SK-N-SH treated with all-trans-retinoic acid at 6 μM for 48 hours (cell line): ENCODE data around the gene ZNF860.
"Not testable (repeated sequence)": the region's sequence is repeated elsewhere in the genome, so short reads cannot be mapped to it uniquely, and the experiment has no call there.

Experiments
- ATAC-seq: fragments of 200-7000 bp; cut with Tn5 transposase; 3 replicates; pipeline ENCODE4 v1.9.1; 2020; ENCODE audit warnings: mild to moderate bottlenecking, moderate library complexity
- ARNTL ChIP-seq: fragments of 450-650 bp; formaldehyde crosslinking; IDR thresholded peaks from 2 replicates; pipeline ENCODE4 v1.5.0; 2020; ENCODE audit warnings: low read depth, mild to moderate bottlenecking, moderate library complexity, borderline replicate concordance
- BACH2 ChIP-seq: fragments of 250-450 bp; sonication (Bioruptor Pico); IDR thresholded peaks from 2 replicates; pipeline ENCODE4 v1.9.0; 2021; ENCODE audit warnings: mild to moderate bottlenecking, borderline replicate concordance
- CREB5 ChIP-seq: fragments of 250-450 bp; sonication (Bioruptor Pico); IDR thresholded peaks from 2 replicates; pipeline ENCODE4 v1.5.1; 2020; ENCODE audit warnings: low read depth, mild to moderate bottlenecking, moderate library complexity
- CSDC2 ChIP-seq: fragments of 250-450 bp; sonication (Bioruptor Pico); IDR thresholded peaks from 2 replicates; pipeline ENCODE4 v1.5.0; 2020; ENCODE audit warnings: mild to moderate bottlenecking, moderate library complexity
- ESRRG ChIP-seq: fragments of 250-450 bp; sonication (Bioruptor Pico); IDR thresholded peaks from 2 replicates; pipeline ENCODE4 v1.6.1; 2021; ENCODE audit warnings: mild to moderate bottlenecking
- GLIS3 ChIP-seq: fragments of 250-450 bp; sonication (Bioruptor Pico); IDR thresholded peaks from 2 replicates; pipeline ENCODE4 v1.5.0; 2020; ENCODE audit warnings: mild to moderate bottlenecking, moderate library complexity
- ISL1 ChIP-seq: fragments of 250-450 bp; sonication (Bioruptor Pico); IDR thresholded peaks from 2 replicates; pipeline ENCODE4 v2.1.2; 2022; ENCODE audit warnings: mild to moderate bottlenecking, moderate library complexity
- OSR1 ChIP-seq: fragments of 250-450 bp; sonication (Bioruptor Pico); IDR thresholded peaks from 2 replicates; pipeline ENCODE4 v1.8.0; 2022; ENCODE audit warnings: moderate library complexity, mild to moderate bottlenecking, inconsistent platforms
- PATZ1 ChIP-seq: fragments of 250-450 bp; sonication (Bioruptor Pico); IDR thresholded peaks from 2 replicates; pipeline ENCODE4 v1.8.0; 2020; ENCODE audit warnings: mild to moderate bottlenecking, moderate library complexity, borderline replicate concordance
- PPARA ChIP-seq: fragments of 250-450 bp; sonication (Bioruptor Pico); IDR thresholded peaks from 2 replicates; pipeline ENCODE4 v1.5.0; 2020; ENCODE audit warnings: mild to moderate bottlenecking, borderline replicate concordance
- RARB ChIP-seq: fragments of 250-450 bp; sonication (Bioruptor Pico); IDR thresholded peaks from 2 replicates; pipeline ENCODE4 v1.8.0; 2021; ENCODE audit warnings: mild to moderate bottlenecking, moderate library complexity
- SNAI2 ChIP-seq: fragments of 250-450 bp; sonication (Bioruptor Pico); IDR thresholded peaks from 2 replicates; pipeline ENCODE4 v1.5.0; 2020; ENCODE audit warnings: mild to moderate bottlenecking, moderate library complexity
- TCF4 ChIP-seq: fragments of 250-450 bp; sonication (Bioruptor Pico); IDR thresholded peaks from 2 replicates; pipeline ENCODE4 v1.8.0; 2021; ENCODE audit warnings: mild to moderate bottlenecking, moderate library complexity, borderline replicate concordance
- TOX ChIP-seq: fragments of 250-450 bp; sonication (Bioruptor Pico); IDR thresholded peaks from 2 replicates; pipeline ENCODE4 v1.8.0; 2021; ENCODE audit warnings: mild to moderate bottlenecking, moderate library complexity, borderline replicate concordance
- ZC3H10 ChIP-seq: fragments of 250-450 bp; sonication (Bioruptor Pico); IDR thresholded peaks from 2 replicates; pipeline ENCODE4 v1.5.1; 2021; ENCODE audit warnings: mild to moderate bottlenecking, moderate library complexity
- ZFP3 ChIP-seq: fragments of 250-450 bp; sonication (Bioruptor Pico); IDR thresholded peaks from 2 replicates; pipeline ENCODE4 v1.5.0; 2020; ENCODE audit warnings: mild to moderate bottlenecking, moderate library complexity
- ZFP30 ChIP-seq: fragments of 450-650 bp; formaldehyde crosslinking; IDR thresholded peaks from 2 replicates; pipeline ENCODE4 v1.5.0; 2022; ENCODE audit warnings: mild to moderate bottlenecking, moderate library complexity
- ZNF565 ChIP-seq: fragments of 450-650 bp; formaldehyde crosslinking; conservative IDR thresholded peaks from 2 replicates; pipeline ENCODE4 v1.5.0; 2020; ENCODE audit warnings: low read depth, mild to moderate bottlenecking, moderate library complexity
- ZNF70 ChIP-seq: fragments of 450-650 bp; formaldehyde crosslinking; IDR thresholded peaks from 2 replicates; pipeline ENCODE4 v1.5.0; 2020; ENCODE audit warnings: mild to moderate bottlenecking, moderate library complexity
- ZNF8 ChIP-seq: fragments of 450-650 bp; formaldehyde crosslinking; IDR thresholded peaks from 2 replicates; pipeline ENCODE4 v1.5.0; 2020; ENCODE audit warnings: mild to moderate bottlenecking, moderate library complexity
- TF ChIP-seq, protein P1 (sequence below): fragments of 250-450 bp; sonication (Bioruptor Pico); IDR thresholded peaks from 2 replicates; pipeline ENCODE4 v1.5.1; 2021; ENCODE audit warnings: mild to moderate bottlenecking, moderate library complexity
- TF ChIP-seq, protein P2 (sequence below): fragments of 250-450 bp; sonication (Bioruptor Pico); IDR thresholded peaks from 2 replicates; pipeline ENCODE4 v1.5.0; 2020; ENCODE audit warnings: mild to moderate bottlenecking, moderate library complexity
- TF ChIP-seq, protein P3 (sequence below): fragments of 250-450 bp; sonication (Bioruptor Pico); IDR thresholded peaks from 2 replicates; pipeline ENCODE4 v1.8.0; 2021; ENCODE audit warnings: low read depth, mild to moderate bottlenecking, moderate library complexity, borderline replicate concordance

The ZNF860 gene

DNA sequence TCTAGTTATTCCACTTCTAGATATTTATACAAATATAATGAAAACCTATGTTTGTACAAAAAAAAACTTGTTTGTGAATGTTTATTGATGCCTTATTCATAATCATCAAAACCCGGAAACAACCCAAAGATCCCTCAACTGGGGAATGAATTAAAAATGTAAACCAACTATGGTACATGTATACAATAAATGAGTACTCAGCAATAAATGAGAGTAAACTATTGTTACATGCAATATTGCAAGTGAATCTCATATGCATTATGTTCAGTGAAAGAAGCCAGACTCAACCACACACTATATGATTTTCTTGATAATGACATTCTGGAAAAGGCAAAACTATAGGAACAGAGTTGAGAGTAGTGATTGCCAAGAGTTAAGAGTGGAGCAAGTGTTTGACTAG is 12.3 kb downstream of the ZNF860 start (continued):
- TF ChIP-seq CSDC2 (CRISPR knock-in tag) (no peak), ARNTL (CRISPR knock-in tag) (no peak), PATZ1 (no peak), ZFP30 (CRISPR knock-in tag) (no peak), ZC3H10 (CRISPR knock-in tag) (no peak), ZNF565 (CRISPR knock-in tag) (no peak)
- TF ChIP-seq, all 23 proteins: peak for 0

DNA sequence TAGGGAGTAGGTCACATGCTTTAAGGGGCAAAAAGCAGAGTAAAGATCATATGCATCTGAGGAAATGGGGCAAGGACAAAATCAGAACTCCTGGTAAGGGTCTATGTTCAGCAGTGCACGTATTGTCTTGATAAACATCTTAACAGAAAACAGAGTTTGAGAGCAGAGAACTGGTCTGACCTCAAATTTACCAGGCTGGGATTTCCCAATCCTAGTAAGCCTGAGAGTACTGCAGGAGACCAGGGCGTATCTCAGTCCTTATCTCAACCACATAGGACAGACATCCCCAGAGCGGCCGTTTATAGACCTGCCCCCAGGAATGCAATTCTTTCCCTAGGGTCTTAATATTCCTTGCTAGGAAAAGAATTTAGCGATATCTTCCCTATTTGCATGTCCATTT is 13.5 kb downstream of the ZNF860 start:
- not testable (repeated sequence) for ATAC-seq

DNA sequence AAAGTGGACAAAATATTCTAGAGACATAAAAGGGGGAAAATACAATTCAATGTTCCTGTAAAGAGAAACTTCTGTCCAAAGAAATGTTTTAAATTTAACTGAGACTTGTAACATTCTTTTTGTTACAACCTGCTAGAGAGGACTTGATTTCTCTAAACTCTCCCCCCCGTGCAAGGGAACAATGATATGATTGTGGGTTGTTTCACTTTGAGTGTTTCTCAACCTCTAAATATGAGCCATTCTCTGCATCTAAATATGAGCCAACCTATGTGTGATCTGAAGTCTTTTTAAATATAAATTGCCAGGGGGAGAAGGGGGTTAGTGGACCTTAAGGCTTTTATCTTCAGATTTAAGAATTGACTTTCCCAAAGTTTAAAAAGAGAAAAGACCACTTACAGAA is 14.6 kb downstream of the ZNF860 start:
- no peak for ATAC-seq
- TF ChIP-seq ZNF565 (CRISPR knock-in tag) (no peak), RARB (no peak), SNAI2 (no peak), GLIS3 (CRISPR knock-in tag) (no peak), ARNTL (CRISPR knock-in tag) (no peak), ZFP3 (CRISPR knock-in tag) (no peak), TCF4 (CRISPR knock-in tag) (no peak), TOX (CRISPR knock-in tag) (no peak), BACH2 (CRISPR knock-in tag) (no peak), ZNF8 (CRISPR knock-in tag) (no peak), CREB5 (CRISPR knock-in tag) (no peak)
- TF ChIP-seq, protein P1, sequence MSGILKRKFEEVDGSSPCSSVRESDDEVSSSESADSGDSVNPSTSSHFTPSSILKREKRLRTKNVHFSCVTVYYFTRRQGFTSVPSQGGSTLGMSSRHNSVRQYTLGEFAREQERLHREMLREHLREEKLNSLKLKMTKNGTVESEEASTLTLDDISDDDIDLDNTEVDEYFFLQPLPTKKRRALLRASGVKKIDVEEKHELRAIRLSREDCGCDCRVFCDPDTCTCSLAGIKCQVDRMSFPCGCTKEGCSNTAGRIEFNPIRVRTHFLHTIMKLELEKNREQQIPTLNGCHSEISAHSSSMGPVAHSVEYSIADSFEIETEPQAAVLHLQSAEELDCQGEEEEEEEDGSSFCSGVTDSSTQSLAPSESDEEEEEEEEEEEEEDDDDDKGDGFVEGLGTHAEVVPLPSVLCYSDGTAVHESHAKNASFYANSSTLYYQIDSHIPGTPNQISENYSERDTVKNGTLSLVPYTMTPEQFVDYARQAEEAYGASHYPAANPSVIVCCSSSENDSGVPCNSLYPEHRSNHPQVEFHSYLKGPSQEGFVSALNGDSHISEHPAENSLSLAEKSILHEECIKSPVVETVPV (CRISPR knock-in tag) = no peak

DNA sequence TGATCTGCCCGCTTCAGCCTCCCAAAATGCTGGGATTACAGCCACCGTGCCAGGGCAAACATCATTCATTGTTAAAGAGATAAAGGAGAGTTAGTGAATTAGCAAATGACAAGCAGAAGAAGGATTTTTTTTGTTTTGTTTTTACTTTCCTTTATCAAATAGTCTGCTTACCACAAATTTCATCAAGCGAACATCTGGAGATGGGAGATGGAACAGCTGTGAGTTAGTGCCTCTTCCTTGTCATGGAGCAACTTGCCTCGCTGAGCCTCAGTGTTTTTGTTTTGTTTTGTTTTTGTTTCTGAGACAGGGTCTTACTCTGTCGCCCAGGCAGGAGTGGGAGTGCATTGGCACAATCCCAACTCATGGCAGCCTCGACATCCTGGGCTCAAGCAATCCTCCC is 15.9 kb downstream of the ZNF860 start:
- no peak for ATAC-seq
- no peak for TF ChIP-seq PATZ1
- no peak for TF ChIP-seq ZNF70 (CRISPR knock-in tag)
- TF ChIP-seq ARNTL (CRISPR knock-in tag) = no peak
- no peak for TF ChIP-seq ZFP3 (CRISPR knock-in tag)
- TF ChIP-seq PPARA (CRISPR knock-in tag) = no peak
- no peak for TF ChIP-seq ESRRG (CRISPR knock-in tag)
- no peak for TF ChIP-seq RARB
- no peak for TF ChIP-seq BACH2 (CRISPR knock-in tag)
- no peak for TF ChIP-seq ZNF8 (CRISPR knock-in tag)
- TF ChIP-seq ISL1 (CRISPR knock-in tag) = no peak
- no peak for TF ChIP-seq OSR1 (CRISPR knock-in tag)
- no peak for TF ChIP-seq CREB5 (CRISPR knock-in tag)
- TF ChIP-seq ZFP30 (CRISPR knock-in tag) = no peak
- TF ChIP-seq, protein P2, sequence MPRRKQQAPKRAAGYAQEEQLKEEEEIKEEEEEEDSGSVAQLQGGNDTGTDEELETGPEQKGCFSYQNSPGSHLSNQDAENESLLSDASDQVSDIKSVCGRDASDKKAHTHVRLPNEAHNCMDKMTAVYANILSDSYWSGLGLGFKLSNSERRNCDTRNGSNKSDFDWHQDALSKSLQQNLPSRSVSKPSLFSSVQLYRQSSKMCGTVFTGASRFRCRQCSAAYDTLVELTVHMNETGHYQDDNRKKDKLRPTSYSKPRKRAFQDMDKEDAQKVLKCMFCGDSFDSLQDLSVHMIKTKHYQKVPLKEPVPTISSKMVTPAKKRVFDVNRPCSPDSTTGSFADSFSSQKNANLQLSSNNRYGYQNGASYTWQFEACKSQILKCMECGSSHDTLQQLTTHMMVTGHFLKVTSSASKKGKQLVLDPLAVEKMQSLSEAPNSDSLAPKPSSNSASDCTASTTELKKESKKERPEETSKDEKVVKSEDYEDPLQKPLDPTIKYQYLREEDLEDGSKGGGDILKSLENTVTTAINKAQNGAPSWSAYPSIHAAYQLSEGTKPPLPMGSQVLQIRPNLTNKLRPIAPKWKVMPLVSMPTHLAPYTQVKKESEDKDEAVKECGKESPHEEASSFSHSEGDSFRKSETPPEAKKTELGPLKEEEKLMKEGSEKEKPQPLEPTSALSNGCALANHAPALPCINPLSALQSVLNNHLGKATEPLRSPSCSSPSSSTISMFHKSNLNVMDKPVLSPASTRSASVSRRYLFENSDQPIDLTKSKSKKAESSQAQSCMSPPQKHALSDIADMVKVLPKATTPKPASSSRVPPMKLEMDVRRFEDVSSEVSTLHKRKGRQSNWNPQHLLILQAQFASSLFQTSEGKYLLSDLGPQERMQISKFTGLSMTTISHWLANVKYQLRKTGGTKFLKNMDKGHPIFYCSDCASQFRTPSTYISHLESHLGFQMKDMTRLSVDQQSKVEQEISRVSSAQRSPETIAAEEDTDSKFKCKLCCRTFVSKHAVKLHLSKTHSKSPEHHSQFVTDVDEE (CRISPR knock-in tag) = no peak
- no peak for TF ChIP-seq ZNF565 (CRISPR knock-in tag)
- no peak for TF ChIP-seq SNAI2
- TF ChIP-seq TCF4 (CRISPR knock-in tag) = no peak
- TF ChIP-seq, protein P3, sequence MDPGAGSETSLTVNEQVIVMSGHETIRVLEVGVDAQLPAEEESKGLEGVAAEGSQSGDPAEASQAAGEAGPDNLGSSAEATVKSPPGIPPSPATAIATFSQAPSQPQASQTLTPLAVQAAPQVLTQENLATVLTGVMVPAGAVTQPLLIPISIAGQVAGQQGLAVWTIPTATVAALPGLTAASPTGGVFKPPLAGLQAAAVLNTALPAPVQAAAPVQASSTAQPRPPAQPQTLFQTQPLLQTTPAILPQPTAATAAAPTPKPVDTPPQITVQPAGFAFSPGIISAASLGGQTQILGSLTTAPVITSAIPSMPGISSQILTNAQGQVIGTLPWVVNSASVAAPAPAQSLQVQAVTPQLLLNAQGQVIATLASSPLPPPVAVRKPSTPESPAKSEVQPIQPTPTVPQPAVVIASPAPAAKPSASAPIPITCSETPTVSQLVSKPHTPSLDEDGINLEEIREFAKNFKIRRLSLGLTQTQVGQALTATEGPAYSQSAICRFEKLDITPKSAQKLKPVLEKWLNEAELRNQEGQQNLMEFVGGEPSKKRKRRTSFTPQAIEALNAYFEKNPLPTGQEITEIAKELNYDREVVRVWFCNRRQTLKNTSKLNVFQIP (CRISPR knock-in tag) = no peak
